ENCODE data around the gene LHX4.

LHX4 gene

DNA sequence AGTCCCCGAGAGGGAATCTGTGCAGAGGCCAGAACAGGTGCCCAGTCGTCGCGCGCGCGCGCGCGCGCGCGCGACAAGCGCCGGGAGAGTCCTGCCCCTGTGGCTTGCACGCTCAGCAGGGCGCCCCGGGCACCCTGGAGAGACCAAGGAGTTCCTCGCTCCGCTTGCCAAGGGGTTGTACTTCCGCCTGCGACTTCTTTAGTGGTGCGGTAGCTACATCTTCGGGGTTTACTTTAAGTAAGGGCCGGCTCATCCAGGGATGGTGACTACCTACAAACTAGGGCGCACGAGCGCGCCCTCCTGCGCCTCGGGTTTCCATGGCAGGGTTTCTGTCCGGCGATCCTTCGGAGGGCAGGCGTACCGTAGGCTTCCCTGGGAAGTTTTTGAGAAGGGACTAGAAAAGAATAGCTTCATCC lies 1.4 kb downstream of the LHX4 start:
- WGBS (ENCODE audit: insufficient coverage) = 0% methylated on average over 35 of the region's 37 CpGs
- peak; percentile 42 to 69 (median 63) for DNase-seq
- H3K4me1 ChIP-seq (ENCODE audit: control extremely low read depth in 1 of 4, control insufficient read depth in 4 of 4, insufficient read depth in 4 of 4, low read length in 3 of 4) = peaks cover 0 to 55% (median 47%) of the 10 kb centered on the region in 4 experiments
- peaks cover 0 to 5% (median 0%) of the 10 kb centered on the region in 5 experiments for H3K9me3 ChIP-seq (ENCODE audit: control extremely low read depth in 1 of 5, control insufficient read depth in 4 of 5, insufficient read depth in 2 of 5, low read depth in 1 of 5, low read length in 4 of 5)
- CTCF ChIA-PET = interaction anchor here (0.7 to 1.3 kb wide), 2 partner anchors 10 to 22 kb away, joined by 3 to 4 read pairs; no protein-coding TSS in a partner anchor
- no peaks in the 10 kb centered on the region for H3K36me3 ChIP-seq (ENCODE audit: control insufficient read depth in 4 of 4, insufficient read depth in 4 of 4, low read length in 3 of 4)
- POLR2A ChIA-PET = no interaction called here
- peaks cover 11 to 95% (median 60%) of the 10 kb centered on the region in 5 experiments for H3K27me3 ChIP-seq (replicated peaks in 2 of 5; ENCODE audit: control insufficient read depth in 4 of 5, insufficient read depth in 5 of 5, low read length in 4 of 5)
- H3K27ac ChIP-seq (ENCODE audit: insufficient read depth in 1 of 2, low read depth in 1 of 2, low read length in 2 of 2, poor library complexity in 1 of 2, severe bottlenecking in 2 of 2) = no peak overlapping the region
- H3K4me3 ChIP-seq (ENCODE audit: control insufficient read depth in 1 of 7, extremely low read depth in 1 of 7, insufficient read depth in 4 of 7, low read depth in 2 of 7, low read length in 6 of 7) = peak overlapping the region in 6 of 7 experiments; percentile 13 to 72 (median 62)

- peak in 1 of 3 donors; percentile 40 for DNase-seq
- Histone ChIP-seq H3K27me3 (replicated peaks in 2 of 5; ENCODE audit: control insufficient read depth in 4 of 5, insufficient read depth in 5 of 5, low read length in 4 of 5) (peaks cover 11 to 95% (median 60%) of the 10 kb centered on the region in 5 experiments), H3K27ac (ENCODE audit: insufficient read depth in 1 of 2, low read depth in 1 of 2, low read length in 2 of 2, poor library complexity in 1 of 2, severe bottlenecking in 2 of 2) (no peak overlapping the region), H3K4me1 (ENCODE audit: control extremely low read depth in 1 of 4, control insufficient read depth in 4 of 4, insufficient read depth in 4 of 4, low read length in 3 of 4) (peaks cover 0 to 55% (median 47%) of the 10 kb centered on the region in 4 experiments), H3K36me3 (ENCODE audit: control insufficient read depth in 4 of 4, insufficient read depth in 4 of 4, low read length in 3 of 4) (no peaks in the 10 kb centered on the region), H3K4me3 (ENCODE audit: control insufficient read depth in 1 of 7, extremely low read depth in 1 of 7, insufficient read depth in 4 of 7, low read depth in 2 of 7, low read length in 6 of 7) (peak overlapping the region in 4 of 7 experiments; percentile 42 to 68 (median 62)), H3K9me3 (ENCODE audit: control extremely low read depth in 1 of 5, control insufficient read depth in 4 of 5, insufficient read depth in 2 of 5, low read depth in 1 of 5, low read length in 4 of 5) (peaks cover 0 to 5% (median 0%) of the 10 kb centered on the region in 5 experiments)
- WGBS (ENCODE audit: insufficient coverage) = 5% methylated on average over 13 of the region's 14 CpGs
- ChIA-PET POLR2A (no interaction called here), CTCF (no interaction called here)
These were observed 1.9 kb downstream of the LHX4 start for GRCh38 chr1:180231936-180232335.

DNA sequence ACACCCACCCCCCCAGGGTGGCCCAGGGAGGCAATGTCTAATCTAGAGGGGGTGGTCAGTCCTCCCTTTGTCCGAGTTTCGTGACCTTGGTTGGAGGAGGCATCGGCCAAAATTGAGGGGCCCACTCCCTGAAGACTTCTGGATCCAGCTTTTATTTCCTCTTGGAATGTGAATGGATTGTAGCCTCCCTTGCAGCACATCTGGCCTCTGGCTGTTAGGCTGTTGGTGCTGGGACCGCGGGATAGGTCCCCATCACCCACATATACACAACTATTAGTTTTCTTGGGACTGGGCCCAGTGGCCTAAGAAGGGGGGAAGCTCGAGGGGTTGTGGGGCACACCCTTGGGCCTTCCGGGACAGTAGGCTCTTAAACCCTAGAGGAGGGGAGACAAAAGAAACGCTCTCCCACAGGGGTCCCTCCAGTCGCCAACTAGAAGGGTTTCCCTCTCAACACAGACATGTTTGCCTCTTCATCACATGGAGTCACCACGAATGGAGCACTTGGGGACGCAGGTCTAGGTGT lies 2.5 kb downstream of the LHX4 start:
- Histone ChIP-seq H3K27ac (ENCODE audit: insufficient read depth in 1 of 2, low read depth in 1 of 2, low read length in 2 of 2, poor library complexity in 1 of 2, severe bottlenecking in 2 of 2) (no peak overlapping the region), H3K4me1 (ENCODE audit: control extremely low read depth in 1 of 4, control insufficient read depth in 4 of 4, insufficient read depth in 4 of 4, low read length in 3 of 4) (peaks cover 0 to 55% (median 47%) of the 10 kb centered on the region in 4 experiments), H3K9me3 (ENCODE audit: control extremely low read depth in 1 of 5, control insufficient read depth in 4 of 5, insufficient read depth in 2 of 5, low read depth in 1 of 5, low read length in 4 of 5) (peaks cover 0 to 5% (median 0%) of the 10 kb centered on the region in 5 experiments), H3K27me3 (replicated peaks in 2 of 5; ENCODE audit: control insufficient read depth in 4 of 5, insufficient read depth in 5 of 5, low read length in 4 of 5) (peaks cover 16 to 96% (median 65%) of the 10 kb centered on the region in 5 experiments), H3K4me3 (ENCODE audit: control insufficient read depth in 1 of 7, extremely low read depth in 1 of 7, insufficient read depth in 4 of 7, low read depth in 2 of 7, low read length in 6 of 7) (no peak overlapping the region), H3K36me3 (ENCODE audit: control insufficient read depth in 4 of 4, insufficient read depth in 4 of 4, low read length in 3 of 4) (no peaks in the 10 kb centered on the region)
- ChIA-PET CTCF (no interaction called here), POLR2A (no interaction called here)
- DNase-seq = no peak
- WGBS (ENCODE audit: insufficient coverage) = 12% methylated on average over 5 of the region's 11 CpGs

DNA sequence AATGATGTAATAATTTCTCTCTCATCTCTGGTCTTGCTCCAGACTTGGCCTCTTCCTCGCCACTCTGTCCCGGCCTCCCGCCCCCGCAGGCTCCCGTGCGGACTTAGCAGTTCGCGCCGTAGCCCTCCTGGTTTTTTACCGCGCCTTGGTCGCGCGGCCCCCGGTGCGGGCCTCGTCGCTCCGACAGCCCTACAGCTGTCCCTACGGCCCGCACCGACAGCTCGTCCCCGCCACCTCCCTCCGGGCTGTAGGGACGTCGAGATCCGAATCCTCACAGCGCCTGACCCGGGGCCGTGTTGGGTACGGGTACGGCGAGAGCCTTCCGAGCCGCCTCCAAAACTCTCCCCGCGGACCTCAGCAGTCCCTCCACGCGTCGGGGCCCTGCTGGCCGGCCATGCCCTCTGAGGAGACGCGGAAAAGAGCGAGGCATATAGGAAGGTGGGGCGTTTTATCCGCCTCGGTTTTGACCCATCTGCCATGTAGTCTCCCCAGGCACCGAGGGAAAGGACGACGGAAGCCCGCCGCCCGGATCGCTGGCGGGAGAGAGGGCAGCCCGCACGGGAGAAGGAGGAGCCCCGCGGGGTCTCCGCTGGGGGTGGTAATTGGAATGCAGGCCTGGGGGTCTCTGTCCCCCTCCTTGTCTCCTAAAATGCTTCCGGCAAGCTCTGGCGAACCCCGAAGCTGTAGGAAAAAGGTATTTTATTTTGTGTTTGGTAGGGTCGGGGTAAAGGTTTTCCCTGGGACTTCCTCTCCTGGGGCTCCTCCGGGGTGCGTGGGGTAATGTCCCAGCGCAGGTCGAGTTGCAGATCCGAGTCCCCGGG lies 3.3 kb downstream of the LHX4 start:
- no peak overlapping the region for H3K4me3 ChIP-seq (ENCODE audit: control insufficient read depth in 1 of 7, extremely low read depth in 1 of 7, insufficient read depth in 4 of 7, low read depth in 2 of 7, low read length in 6 of 7)
- ChIA-PET CTCF (no interaction called here), POLR2A (no interaction called here)
- H3K27ac ChIP-seq (ENCODE audit: insufficient read depth in 1 of 2, low read depth in 1 of 2, low read length in 2 of 2, poor library complexity in 1 of 2, severe bottlenecking in 2 of 2) = no peak overlapping the region
- peak in 1 of 3 donors; percentile 14 for DNase-seq
- WGBS (ENCODE audit: insufficient coverage) = 5% methylated on average over 68 of the region's 71 CpGs
- peaks cover 19 to 96% (median 63%) of the 10 kb centered on the region in 5 experiments for H3K27me3 ChIP-seq (replicated peaks in 2 of 5; ENCODE audit: control insufficient read depth in 4 of 5, insufficient read depth in 5 of 5, low read length in 4 of 5)
- no peaks in the 10 kb centered on the region for H3K36me3 ChIP-seq (ENCODE audit: control insufficient read depth in 4 of 4, insufficient read depth in 4 of 4, low read length in 3 of 4)
- H3K9me3 ChIP-seq (ENCODE audit: control extremely low read depth in 1 of 5, control insufficient read depth in 4 of 5, insufficient read depth in 2 of 5, low read depth in 1 of 5, low read length in 4 of 5) = peaks cover 0 to 5% (median 0%) of the 10 kb centered on the region in 5 experiments
- H3K4me1 ChIP-seq (ENCODE audit: control extremely low read depth in 1 of 4, control insufficient read depth in 4 of 4, insufficient read depth in 4 of 4, low read length in 3 of 4) = peaks cover 0 to 55% (median 47%) of the 10 kb centered on the region in 4 experiments

DNA sequence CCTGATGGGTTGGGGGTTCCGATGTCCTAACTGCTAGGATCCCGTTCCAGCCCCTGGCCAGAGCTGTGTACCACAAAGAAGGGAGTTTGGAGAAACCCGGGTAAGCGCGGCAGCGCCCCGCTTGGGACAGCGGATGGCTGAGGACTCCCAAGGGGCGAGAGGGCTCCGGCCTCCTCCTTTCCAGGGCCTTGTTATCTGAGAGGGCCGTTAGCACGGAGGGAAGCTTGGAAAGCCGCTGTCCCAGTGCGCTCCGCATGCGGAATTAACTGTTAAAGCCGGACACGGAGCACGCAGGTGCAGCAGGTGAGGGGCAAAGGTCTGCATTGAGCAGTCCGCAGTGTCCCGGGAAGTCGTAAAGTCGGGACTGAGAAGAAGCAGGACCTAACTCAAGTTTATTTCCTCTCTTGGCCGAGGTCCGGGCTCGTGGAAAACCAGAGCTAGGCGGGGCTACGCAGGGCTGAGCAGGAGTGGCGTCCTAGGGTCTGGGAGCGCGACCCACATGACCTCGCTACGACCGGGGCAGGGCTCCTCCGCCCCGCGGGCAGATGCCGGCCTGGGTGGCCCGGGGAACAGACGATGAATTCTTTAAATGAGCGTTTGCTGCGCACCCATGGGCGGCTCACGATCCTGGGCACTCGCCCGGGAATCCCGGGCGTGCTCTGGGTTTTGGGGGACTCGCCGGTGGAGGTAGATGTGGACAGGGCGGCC lies 4.5 kb downstream of the LHX4 start:
- Histone ChIP-seq H3K27ac (ENCODE audit: insufficient read depth in 1 of 2, low read depth in 1 of 2, low read length in 2 of 2, poor library complexity in 1 of 2, severe bottlenecking in 2 of 2) (no peak overlapping the region), H3K27me3 (replicated peaks in 2 of 5; ENCODE audit: control insufficient read depth in 4 of 5, insufficient read depth in 5 of 5, low read length in 4 of 5) (peaks cover 25 to 96% (median 63%) of the 10 kb centered on the region in 5 experiments), H3K36me3 (ENCODE audit: control insufficient read depth in 4 of 4, insufficient read depth in 4 of 4, low read length in 3 of 4) (no peaks in the 10 kb centered on the region), H3K9me3 (ENCODE audit: control extremely low read depth in 1 of 5, control insufficient read depth in 4 of 5, insufficient read depth in 2 of 5, low read depth in 1 of 5, low read length in 4 of 5) (peaks cover 0 to 2% (median 0%) of the 10 kb centered on the region in 5 experiments), H3K4me3 (ENCODE audit: control insufficient read depth in 1 of 7, extremely low read depth in 1 of 7, insufficient read depth in 4 of 7, low read depth in 2 of 7, low read length in 6 of 7) (peak overlapping the region in 3 of 7 experiments; percentile 4 to 48 (median 40)), H3K4me1 (ENCODE audit: control extremely low read depth in 1 of 4, control insufficient read depth in 4 of 4, insufficient read depth in 4 of 4, low read length in 3 of 4) (peaks cover 0 to 47% (median 41%) of the 10 kb centered on the region in 4 experiments)
- ChIA-PET POLR2A (no interaction called here), CTCF (no interaction called here)
- peak in 1 of 3 donors; percentile 33 for DNase-seq
- under 1% methylated on average over 44 of the region's 51 CpGs for WGBS (ENCODE audit: insufficient coverage)

GRCh38 chr1:180235077-180235501 lies 5.0 kb downstream of the LHX4 start:
- Histone ChIP-seq H3K4me1 (ENCODE audit: control extremely low read depth in 1 of 4, control insufficient read depth in 4 of 4, insufficient read depth in 4 of 4, low read length in 3 of 4) (peaks cover 0 to 45% (median 39%) of the 10 kb centered on the region in 4 experiments), H3K36me3 (ENCODE audit: control insufficient read depth in 4 of 4, insufficient read depth in 4 of 4, low read length in 3 of 4) (no peaks in the 10 kb centered on the region), H3K27ac (ENCODE audit: insufficient read depth in 1 of 2, low read depth in 1 of 2, low read length in 2 of 2, poor library complexity in 1 of 2, severe bottlenecking in 2 of 2) (no peak overlapping the region), H3K4me3 (ENCODE audit: control insufficient read depth in 1 of 7, extremely low read depth in 1 of 7, insufficient read depth in 4 of 7, low read depth in 2 of 7, low read length in 6 of 7) (peak overlapping the region in 4 of 7 experiments; percentile 4 to 48 (median 34)), H3K27me3 (replicated peaks in 2 of 5; ENCODE audit: control insufficient read depth in 4 of 5, insufficient read depth in 5 of 5, low read length in 4 of 5) (peaks cover 25 to 100% (median 68%) of the 10 kb centered on the region in 5 experiments), H3K9me3 (ENCODE audit: control extremely low read depth in 1 of 5, control insufficient read depth in 4 of 5, insufficient read depth in 2 of 5, low read depth in 1 of 5, low read length in 4 of 5) (peaks cover 0 to 2% (median 0%) of the 10 kb centered on the region in 5 experiments)
- ChIA-PET POLR2A (no interaction called here), CTCF (no interaction called here)
- DNase-seq = peak in 1 of 3 donors; percentile 22
- 3% methylated on average over 27 of the region's 30 CpGs for WGBS (ENCODE audit: insufficient coverage)

Measured in common myeloid progenitor, CD34-positive (primary cell).